AG10803 (cell line): Measurements from ENCODE around the gene DAZAP2.
"Not testable (repeated sequence)": the region's sequence is repeated elsewhere in the genome, so short reads cannot be mapped to it uniquely, and the experiment has no call there.

Experiments used
- DNase-seq: peaks from one replicate; pipeline ENCODE4 v3.0.0; 2010; ENCODE audit warnings: low read depth
- H3K4me3 ChIP-seq: 2 replicates; pipeline ENCODE4 v1.5.1; 2011; ENCODE audit warnings: mild to moderate bottlenecking, low read length, control low read depth
- TF ChIP-seq, protein P1 (sequence below): conservative IDR thresholded peaks from 2 replicates; pipeline ENCODE4 v1.5.1; 2011; ENCODE audit warnings: mild to moderate bottlenecking, low read length, control low read depth, inconsistent platforms

Gene DAZAP2

DNA sequence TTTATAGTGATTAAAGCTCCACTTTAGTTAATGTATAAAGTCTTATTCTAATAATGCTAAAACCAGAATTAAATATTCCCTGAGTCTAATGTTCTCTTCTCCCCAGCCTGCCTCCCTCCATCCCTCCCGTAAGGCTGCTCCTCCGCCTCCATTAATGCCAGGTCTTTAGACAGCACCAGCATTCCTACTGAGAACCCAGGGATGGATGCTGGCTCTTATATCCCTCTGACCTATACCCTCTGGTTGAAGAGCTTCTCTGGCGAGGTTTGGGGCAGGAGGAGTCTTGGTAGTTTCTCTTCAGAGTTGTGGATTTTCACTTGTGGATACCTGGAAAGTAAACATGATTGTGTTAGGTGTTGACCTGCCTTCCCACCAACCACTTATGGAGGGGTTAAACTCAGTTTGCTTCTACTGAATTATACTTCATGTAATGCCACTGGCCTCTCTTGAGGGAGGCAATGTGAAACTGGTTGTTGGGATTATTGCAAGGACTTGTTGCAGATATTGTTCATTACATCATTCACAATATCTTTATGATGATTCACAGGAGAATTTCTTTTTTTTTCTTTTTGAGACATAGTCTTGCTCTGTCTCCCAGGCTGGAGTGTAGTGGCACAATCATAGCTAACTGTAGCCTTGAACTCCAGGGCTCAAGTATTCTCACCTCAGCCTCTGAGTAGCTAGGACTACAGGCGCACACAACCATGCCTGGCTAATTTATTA is 42.7 kb downstream of the DAZAP2 start:
- DNase-seq, result peak; percentile 76
- no peak overlapping the region for H3K4me3 ChIP-seq
- TF ChIP-seq, protein P1, sequence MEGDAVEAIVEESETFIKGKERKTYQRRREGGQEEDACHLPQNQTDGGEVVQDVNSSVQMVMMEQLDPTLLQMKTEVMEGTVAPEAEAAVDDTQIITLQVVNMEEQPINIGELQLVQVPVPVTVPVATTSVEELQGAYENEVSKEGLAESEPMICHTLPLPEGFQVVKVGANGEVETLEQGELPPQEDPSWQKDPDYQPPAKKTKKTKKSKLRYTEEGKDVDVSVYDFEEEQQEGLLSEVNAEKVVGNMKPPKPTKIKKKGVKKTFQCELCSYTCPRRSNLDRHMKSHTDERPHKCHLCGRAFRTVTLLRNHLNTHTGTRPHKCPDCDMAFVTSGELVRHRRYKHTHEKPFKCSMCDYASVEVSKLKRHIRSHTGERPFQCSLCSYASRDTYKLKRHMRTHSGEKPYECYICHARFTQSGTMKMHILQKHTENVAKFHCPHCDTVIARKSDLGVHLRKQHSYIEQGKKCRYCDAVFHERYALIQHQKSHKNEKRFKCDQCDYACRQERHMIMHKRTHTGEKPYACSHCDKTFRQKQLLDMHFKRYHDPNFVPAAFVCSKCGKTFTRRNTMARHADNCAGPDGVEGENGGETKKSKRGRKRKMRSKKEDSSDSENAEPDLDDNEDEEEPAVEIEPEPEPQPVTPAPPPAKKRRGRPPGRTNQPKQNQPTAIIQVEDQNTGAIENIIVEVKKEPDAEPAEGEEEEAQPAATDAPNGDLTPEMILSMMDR, result no peak

GRCh38 chr12:51285843-51286242 is 47.2 kb downstream of the DAZAP2 start:
- DNase-seq, result no peak
- TF ChIP-seq, protein P1, result no peak
- H3K4me3 ChIP-seq, result no peak overlapping the region

GRCh38 chr12:51291603-51292513 is 53.2 kb downstream of the DAZAP2 start:
- DNase-seq, H3K4me3 ChIP-seq: not testable (repeated sequence)
